HG03139 (cell line): ENCODE data around the gene IPO7.
"Not testable (repeated sequence)": the region's sequence is repeated elsewhere in the genome, so short reads cannot be mapped to it uniquely, and the experiment has no call there.

Source experiments
- ATAC-seq: cut with Tn5 transposase; IDR thresholded peaks from one replicate; pipeline ENCODE4 v1.9.1; 2021; ENCODE audit not compliant: unreplicated experiment

IPO7 gene

GRCh38 chr11:9397746-9398680 lies 13.6 kb downstream of the IPO7 start:
- ATAC-seq, result no peak

- ATAC-seq, result no peak
These were observed 15.0 kb downstream of the IPO7 start for GRCh38 chr11:9399466-9399865.

GRCh38 chr11:9401884-9402283 lies 17.4 kb downstream of the IPO7 start:
- not testable (repeated sequence) for ATAC-seq

- ATAC-seq, result no peak
These were observed 44.3 kb downstream of the IPO7 start for GRCh38 chr11:9428706-9429105.

- ATAC-seq, result no peak
These were observed 54.2 kb downstream of the IPO7 start for GRCh38 chr11:9438611-9439010.

- no peak for ATAC-seq
These were observed 61.8 kb downstream of the IPO7 start for GRCh38 chr11:9446230-9446629.

GRCh38 chr11:9448576-9449352 lies 64.3 kb downstream of the IPO7 start:
- no peak for ATAC-seq

GRCh38 chr11:9452023-9452422 lies 67.6 kb downstream of the IPO7 start:
- ATAC-seq, result not testable (repeated sequence)

- no peak for ATAC-seq
These were observed 71.3 kb downstream of the IPO7 start for GRCh38 chr11:9455722-9456121.

- ATAC-seq, result no peak
These were observed 75.3 kb downstream of the IPO7 start for GRCh38 chr11:9459667-9460321.

- ATAC-seq, result peak; percentile 82
These were observed 76.0 kb downstream of the IPO7 start, which contains the start of gene ZNF143 for GRCh38 chr11:9460322-9461062. Gene ZNF143, plus strand, starts transcription at chr11:9461012. Its CDS starts 10,297 bp downstream, at chr11:9471309.

GRCh38 chr11:9461063-9461759 lies 76.8 kb downstream of the IPO7 start:
- peak; percentile 56 for ATAC-seq

- no peak for ATAC-seq
These were observed 77.3 kb downstream of the IPO7 start for GRCh38 chr11:9461760-9462134.

GRCh38 chr11:9462172-9462799 lies 77.8 kb downstream of the IPO7 start:
- no peak for ATAC-seq

- ATAC-seq, result no peak
These were observed 78.5 kb downstream of the IPO7 start for GRCh38 chr11:9462806-9463537.

GRCh38 chr11:9470765-9471164 lies 86.3 kb downstream of the IPO7 start:
- no peak for ATAC-seq

- ATAC-seq, result no peak
These were observed 89.0 kb downstream of the IPO7 start for GRCh38 chr11:9473408-9473807.

- ATAC-seq, result no peak
These were observed 95.4 kb downstream of the IPO7 start for GRCh38 chr11:9479899-9480298.
